SK-N-SH (cell line): ENCODE data around the gene DDX25. TPM values are rescaled to one million over a fixed set of nuclear protein-coding genes. Genes with fewer than 3 reads are reported as not detected.

Experiments used
- CTCF ChIA-PET: fragments of 300-600, 350-600 bp; formaldehyde crosslinking; extraction: SDS; loops from one replicate; lab custom pipeline; 2021; lab: Yijun Ruan, JAX
- POLR2A ChIA-PET: fragments of 350-600 bp; sonication (Branson Sonifier 250); formaldehyde crosslinking; extraction: SDS; loops from one replicate; lab custom pipeline; 2020; ENCODE audit warnings: antibody characterized with exemption, inconsistent platforms; lab: Yijun Ruan, JAX
- DNase-seq: peaks from one replicate; pipeline ENCODE4 v3.0.0; 2012
- H2AFZ ChIP-seq: fragments of 200-600 bp; sonication (generic); 2 replicates; pipeline ENCODE4 v1.8.1; 2016; ENCODE audit warnings: antibody characterized with exemption, mild to moderate bottlenecking, low read depth
- H3F3A ChIP-seq: fragments of 200-600 bp; sonication (generic); replicated peaks from 2 replicates; pipeline ENCODE3; 2016; ENCODE audit warnings: antibody characterized with exemption, mild to moderate bottlenecking; ENCODE audit not compliant: insufficient read depth
- H3K27ac ChIP-seq, 2 experiments: fragments of 200-500 bp in 1 of 2; fragments of 200-600 bp in 1 of 2; sonication (Bioruptor generic) in 1 of 2; sonication (generic), shearing (Covaris generic) in 1 of 2; 2 replicates each; pipeline versions ENCODE4 v1.5.1 to v1.6.1; 2014 to 2016; ENCODE audit warnings: low read depth in 2 of 2, inconsistent platforms in 1 of 2, low read length in 1 of 2, mild to moderate bottlenecking in 1 of 2, mixed read lengths in 1 of 2
- H3K27me3 ChIP-seq: fragments of 200-600 bp; sonication (generic), shearing (Covaris generic); 2 replicates; pipeline ENCODE4 v1.6.1; 2016; ENCODE audit warnings: mixed run types; ENCODE audit not compliant: insufficient read depth
- H3K36me3 ChIP-seq, 2 experiments: fragments of 200-500 bp in 1 of 2; fragments of 200-600 bp in 1 of 2; sonication (Bioruptor generic) in 1 of 2; sonication (generic) in 1 of 2; replicated peaks in 1 of 2; 2 replicates each; pipeline versions ENCODE3 to v1.5.1; 2014 to 2016; ENCODE audit warnings: low read length in 1 of 2, mild to moderate bottlenecking in 1 of 2; ENCODE audit not compliant: insufficient read depth in 2 of 2, control insufficient read depth in 1 of 2
- H3K4me1 ChIP-seq, 2 experiments: fragments of 200-500 bp in 1 of 2; fragments of 200-600 bp in 1 of 2; sonication (Bioruptor generic) in 1 of 2; sonication (generic), shearing (Covaris generic) in 1 of 2; 2 replicates each; pipeline versions ENCODE4 v1.5.1 to v1.6.1; 2014 to 2016; ENCODE audit warnings: low read depth in 1 of 2, low read length in 1 of 2, mixed run types in 1 of 2; ENCODE audit not compliant: insufficient read depth in 2 of 2, control insufficient read depth in 1 of 2
- H3K4me2 ChIP-seq: fragments of 200-600 bp; sonication (generic), shearing (Covaris generic); 2 replicates; pipeline ENCODE4 v1.6.1; 2017; ENCODE audit warnings: mixed run types
- H3K4me3 ChIP-seq, 2 experiments: fragments of 200-500 bp in 1 of 2; fragments of 200-600 bp in 1 of 2; sonication (Bioruptor generic) in 1 of 2; sonication (generic), shearing (Covaris generic) in 1 of 2; 2 replicates each; pipeline versions ENCODE4 v1.5.1 to v1.8.1; 2014 to 2016; ENCODE audit warnings: low read depth in 2 of 2, inconsistent platforms in 1 of 2, low read length in 1 of 2, mild to moderate bottlenecking in 1 of 2, mixed read lengths in 1 of 2, moderate library complexity in 1 of 2
- H3K79me2 ChIP-seq: fragments of 200-600 bp; sonication (generic); 2 replicates; pipeline ENCODE4 v1.8.1; 2017; ENCODE audit warnings: mild to moderate bottlenecking; ENCODE audit not compliant: insufficient read depth
- H3K9ac ChIP-seq: fragments of 200-600 bp; sonication (generic); 2 replicates; pipeline ENCODE4 v1.6.1; 2017; ENCODE audit warnings: mixed run types
- H3K9me2 ChIP-seq: fragments of 200-600 bp; sonication (generic); 2 replicates; pipeline ENCODE4 v1.6.1; 2017; ENCODE audit warnings: mixed run types
- H3K9me3 ChIP-seq: fragments of 200-600 bp; sonication (generic); 2 replicates; pipeline ENCODE4 v1.6.1; 2017; ENCODE audit warnings: mixed run types, mild to moderate bottlenecking, moderate library complexity
- H4K20me1 ChIP-seq: fragments of 200-600 bp; sonication (generic); 2 replicates; pipeline ENCODE4 v1.6.1; 2017; ENCODE audit warnings: mild to moderate bottlenecking, mixed run types; ENCODE audit not compliant: insufficient read depth
- CTCF ChIP-seq: fragments of 200-600 bp; sonication (generic); IDR thresholded peaks from 2 replicates; pipeline ENCODE4 v1.6.1; 2017; ENCODE audit warnings: antibody characterized with exemption, mild to moderate bottlenecking, moderate library complexity
- EZH2phosphoT487 ChIP-seq: fragments of 200-600 bp; sonication (generic); IDR thresholded peaks from 2 replicates; pipeline ENCODE4 v1.6.1; 2017; ENCODE audit warnings: low read depth, mixed run types, mild to moderate bottlenecking, antibody characterized with exemption, moderate library complexity, borderline replicate concordance
- FOSL2 ChIP-seq: IDR thresholded peaks from 2 replicates; pipeline ENCODE4 v1.4.0; 2012; ENCODE audit warnings: low read depth, mild to moderate bottlenecking, moderate library complexity, borderline replicate concordance
- FOXJ3 ChIP-seq: sonication (generic); formaldehyde crosslinking; IDR thresholded peaks from 2 replicates; pipeline ENCODE4 v1.5.1; 2020; ENCODE audit warnings: mild to moderate bottlenecking, missing genetic modification reagents
- FOXM1 ChIP-seq: IDR thresholded peaks from 2 replicates; pipeline ENCODE4 v1.4.0; 2012; ENCODE audit warnings: low read depth, mild to moderate bottlenecking
- GABPA ChIP-seq: IDR thresholded peaks from 2 replicates; pipeline ENCODE4 v1.4.0; 2012; ENCODE audit warnings: low read depth, mild to moderate bottlenecking
- GATA2 ChIP-seq: sonication (generic); formaldehyde crosslinking; IDR thresholded peaks from 2 replicates; pipeline ENCODE4 v1.5.0; 2020; ENCODE audit warnings: mild to moderate bottlenecking, missing genetic modification reagents
- JUND ChIP-seq: IDR thresholded peaks from 2 replicates; pipeline ENCODE4 v1.4.0; 2012
- MAX ChIP-seq: IDR thresholded peaks from 2 replicates; pipeline ENCODE4 v1.4.0; 2012; ENCODE audit warnings: low read depth
- NRF1 ChIP-seq: IDR thresholded peaks from 2 replicates; pipeline ENCODE4 v1.6.1; 2012; ENCODE audit warnings: low read depth, mild to moderate bottlenecking, low read length
- PBX3 ChIP-seq: IDR thresholded peaks from 2 replicates; pipeline ENCODE4; 2012
- REST ChIP-seq: IDR thresholded peaks from 2 replicates; pipeline ENCODE4 v1.6.1; 2012; ENCODE audit warnings: mild to moderate bottlenecking, low read depth, low read length, moderate library complexity
- RFX5 ChIP-seq: IDR thresholded peaks from 2 replicates; pipeline ENCODE4 v1.6.1; 2012; ENCODE audit warnings: mild to moderate bottlenecking, improper control_type of control experiment, low read length
- RXRA ChIP-seq: IDR thresholded peaks from 2 replicates; pipeline ENCODE4 v1.4.0; 2012; ENCODE audit warnings: low read depth, mild to moderate bottlenecking, borderline replicate concordance
- SIN3A ChIP-seq: IDR thresholded peaks from 2 replicates; pipeline ENCODE4 v1.6.1; 2012; ENCODE audit warnings: low read depth, mild to moderate bottlenecking, low read length, moderate library complexity, borderline replicate concordance
- USF1 ChIP-seq: IDR thresholded peaks from 2 replicates; pipeline ENCODE4 v1.4.0; 2012; ENCODE audit warnings: low read depth, borderline replicate concordance
- USF2 ChIP-seq: fragments of 150-350 bp; IDR thresholded peaks from 2 replicates; pipeline ENCODE4 v1.6.1; 2017; ENCODE audit warnings: antibody characterized with exemption, low read length, low read depth, borderline replicate concordance
- YY1 ChIP-seq: IDR thresholded peaks from 2 replicates; pipeline ENCODE4 v1.4.0; 2012; ENCODE audit warnings: low read depth, mild to moderate bottlenecking
- ZBTB33 ChIP-seq: IDR thresholded peaks from 2 replicates; pipeline ENCODE4 v1.4.0; 2012; ENCODE audit warnings: low read depth, borderline replicate concordance
- WGBS: methylation state at CpG from one replicate; pipeline ENCODE4 v1.1.6; 2017; ENCODE audit warnings: low lambda C conversion rate; 5-methylcytosine and 5-hydroxymethylcytosine counted together
- polyA plus RNA-seq, 3 experiments: library from polyadenylated mRNA; depleted of rRNA; stranded (reverse); fragments of >200 nt; gene quantifications; 2 replicates each; pipeline ENCODE4 v1.2.3, GENCODE V29; 2012

The DDX25 gene
- polyA plus RNA-seq, 1 of the 3 experiments (the other 2 are of a cell fraction): 0.12 TPM

- DNase-seq: no peak
- CTCF ChIA-PET: interaction anchor here (1.0 to 1.4 kb wide), 4 partner anchors 28 to 108 kb away, joined by 3 to 6 read pairs (median 3); no protein-coding TSS in a partner anchor
- Histone ChIP-seq H3K27ac (peak overlapping the region in 1 of 2 experiments; percentile 62; a peak in 2 of 4 replicates), H3F3A (no peaks in the 10 kb centered on the region), H4K20me1 (no peaks in the 10 kb centered on the region), H3K9me3 (no peaks in the 10 kb centered on the region), H3K4me1 (peaks cover 0 to 51% of the 10 kb centered on the region in 2 experiments; a peak in 2 of 4 replicates), H3K27me3 (no peaks in the 10 kb centered on the region), H3K9ac (no peak overlapping the region), H2AFZ (no peak overlapping the region), H3K9me2 (no peaks in the 10 kb centered on the region)
- whole genome bisulfite sequencing: 84% methylated on average over 13 of the region's 20 CpGs
- TF ChIP-seq USF1: no peak
- TF ChIP-seq GABPA: no peak
- no peak for TF ChIP-seq REST
- TF ChIP-seq FOSL2: no peak
- no peak for TF ChIP-seq PBX3
- no peak for TF ChIP-seq FOXM1
- TF ChIP-seq RXRA: no peak
- no peak for TF ChIP-seq YY1
- TF ChIP-seq ZBTB33: no peak
- TF ChIP-seq CTCF: no peak
- TF ChIP-seq SIN3A: no peak
- no peak for TF ChIP-seq EZH2phosphoT487
- no peak for TF ChIP-seq FOXJ3
- no peak for TF ChIP-seq USF2
- no peak for TF ChIP-seq RFX5
- no peak for TF ChIP-seq MAX
- no peak for TF ChIP-seq GATA2 (CRISPR knock-in tag)
- no peak for TF ChIP-seq NRF1
- TF ChIP-seq JUND: no peak
- TF ChIP-seq, all 33 proteins: peak for 0
- no peak overlapping the region for H3K4me2 ChIP-seq
- H3K36me3 ChIP-seq: peaks cover 0 to 3% of the 10 kb centered on the region in 2 experiments
- H3K79me2 ChIP-seq: no peaks in the 10 kb centered on the region
- POLR2A ChIA-PET: no interaction called here
- no peak overlapping the region for H3K4me3 ChIP-seq
Measured at GRCh38 chr11:125953401-125953935, 49.2 kb downstream of the DDX25 start.
